ENCODE measurements around the gene S100A11. TPM values are rescaled to one million over a fixed set of nuclear protein-coding genes. Genes with fewer than 3 reads are reported as not detected.
"Not testable (repeated sequence)": the region's sequence is repeated elsewhere in the genome, so short reads cannot be mapped to it uniquely, and the experiment has no call there.

The S100A11 gene
- total RNA-seq (100 to 1,000 TPM in 3 of 4 donors, 10 to 100 TPM in 1; 92.6 to 156 (median 109) TPM), polyA plus RNA-seq (100 to 1,000 TPM; 371 to 633 (median 478) TPM)

DNA sequence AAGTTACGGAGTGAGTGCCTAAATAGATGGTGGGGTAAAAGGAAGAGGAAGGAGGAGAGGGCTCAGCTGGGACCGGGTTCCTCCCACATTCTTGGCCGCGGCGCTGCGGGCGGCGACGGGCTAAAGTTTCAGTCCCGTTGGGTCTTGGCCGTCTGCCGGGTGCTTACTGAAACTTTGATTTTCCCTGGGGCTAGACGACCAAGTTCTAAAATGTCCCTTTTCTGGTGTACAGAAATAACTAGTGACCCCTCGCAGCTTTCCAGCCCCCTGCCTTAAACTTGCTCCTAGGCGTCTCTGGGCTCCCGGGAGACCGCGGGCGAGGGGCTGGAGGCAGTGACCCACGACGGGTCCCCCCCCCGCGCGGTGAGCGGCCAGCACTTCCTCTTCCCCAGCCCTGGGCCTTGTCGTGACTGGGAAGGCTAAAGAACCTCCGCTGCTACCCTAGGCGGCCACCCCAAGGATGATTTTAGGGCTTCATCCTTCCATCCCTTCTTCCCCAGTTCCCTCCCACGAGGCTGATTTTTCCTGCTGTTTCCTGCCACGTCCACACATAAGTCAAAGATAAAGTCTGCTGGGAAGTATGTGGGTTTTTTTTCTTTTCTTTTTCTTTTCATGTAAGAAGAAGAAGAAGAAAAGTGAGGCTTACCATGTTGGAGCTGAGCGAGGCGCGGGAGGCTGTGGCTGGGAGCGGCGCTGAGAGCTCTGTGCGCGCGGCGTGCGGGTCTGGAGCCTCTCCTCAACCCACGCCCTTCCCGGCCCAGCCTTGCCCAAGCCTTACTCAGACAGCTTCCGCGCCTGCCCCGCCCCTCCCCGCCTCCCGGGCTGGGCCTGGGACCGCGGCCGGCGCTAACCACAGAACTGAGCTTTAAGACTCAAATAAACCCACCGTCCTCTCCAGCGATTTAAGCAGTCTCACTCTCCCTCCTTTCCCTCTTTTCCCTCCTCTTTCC lies at the start of gene S100A11:
TSS of gene S100A11 (minus strand) at position 738 of the 950 bp plus-strand sequence. CDS start at position 649, 89 bp downstream.
- DNase-seq = peak; percentile 95
- Histone ChIP-seq H3K27me3 (no peaks in the 10 kb centered on the region), H3K4me1 (peaks cover 0 to 30% (median 27%) of the 10 kb centered on the region in 4 donors), H3K4me3 (peak within 1 kb of the TSS; percentile 50 to 69 (median 60)), H3K27ac (peak within 1 kb of the TSS; percentile 82 to 92 (median 89)), H3K36me3 (peaks cover 0 to 23% (median 22%) of the 10 kb centered on the region in 4 donors), H3K9me3 (no peaks in the 10 kb centered on the region)
- intact Hi-C loops (cut with DNase I) = loop anchor here (1.0 kb wide), 1 partner anchor 11 kb away; no protein-coding TSS in a partner anchor
- TF ChIP-seq, protein P1, sequence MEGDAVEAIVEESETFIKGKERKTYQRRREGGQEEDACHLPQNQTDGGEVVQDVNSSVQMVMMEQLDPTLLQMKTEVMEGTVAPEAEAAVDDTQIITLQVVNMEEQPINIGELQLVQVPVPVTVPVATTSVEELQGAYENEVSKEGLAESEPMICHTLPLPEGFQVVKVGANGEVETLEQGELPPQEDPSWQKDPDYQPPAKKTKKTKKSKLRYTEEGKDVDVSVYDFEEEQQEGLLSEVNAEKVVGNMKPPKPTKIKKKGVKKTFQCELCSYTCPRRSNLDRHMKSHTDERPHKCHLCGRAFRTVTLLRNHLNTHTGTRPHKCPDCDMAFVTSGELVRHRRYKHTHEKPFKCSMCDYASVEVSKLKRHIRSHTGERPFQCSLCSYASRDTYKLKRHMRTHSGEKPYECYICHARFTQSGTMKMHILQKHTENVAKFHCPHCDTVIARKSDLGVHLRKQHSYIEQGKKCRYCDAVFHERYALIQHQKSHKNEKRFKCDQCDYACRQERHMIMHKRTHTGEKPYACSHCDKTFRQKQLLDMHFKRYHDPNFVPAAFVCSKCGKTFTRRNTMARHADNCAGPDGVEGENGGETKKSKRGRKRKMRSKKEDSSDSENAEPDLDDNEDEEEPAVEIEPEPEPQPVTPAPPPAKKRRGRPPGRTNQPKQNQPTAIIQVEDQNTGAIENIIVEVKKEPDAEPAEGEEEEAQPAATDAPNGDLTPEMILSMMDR (IDR thresholded peaks at IDR 0.05) = no peak
- peak; percentile 69 to 91 for TF ChIP-seq POLR2A (IDR thresholded peaks at IDR 0.05)
- peak in 1 of 4 donors; percentile 16 for TF ChIP-seq EP300 (IDR thresholded peaks at IDR 0.05)
- TF ChIP-seq POLR2AphosphoS5 (IDR thresholded peaks at IDR 0.05) = peak; percentile 83 to 94 (median 90)
- 0% methylated on average over 53 of the region's 53 CpGs for WGBS, 2 donors

DNA sequence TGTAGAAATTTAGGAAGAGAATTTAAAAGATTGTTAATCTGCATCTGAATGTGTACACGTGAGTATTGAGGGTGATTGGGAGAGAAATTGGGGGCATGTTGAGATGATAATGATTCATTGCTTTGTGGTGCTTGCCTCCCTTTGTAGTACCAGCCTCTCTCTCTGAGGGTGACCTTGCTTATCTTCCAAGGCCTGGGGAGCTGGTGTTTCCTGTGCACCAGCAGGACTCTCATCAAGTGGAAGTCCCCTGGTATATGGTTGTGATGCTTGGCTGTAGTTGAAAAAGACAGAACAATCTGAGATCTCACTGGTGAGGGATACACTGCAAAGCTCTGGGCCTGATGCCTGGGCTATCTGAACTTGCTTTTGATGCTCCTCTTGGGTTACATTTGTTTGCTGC lies 48.0 kb upstream of the S100A11 start:
- H3K4me3 ChIP-seq = no peak overlapping the region
- H3K27ac ChIP-seq = no peak overlapping the region
- DNase-seq = no peak
- 48 to 58% methylated on average over 1 of the region's 1 CpG for WGBS, 2 donors
- intact Hi-C loops (cut with DNase I) = no loop called here
- H3K36me3 ChIP-seq = no peaks in the 10 kb centered on the region
- no peaks in the 10 kb centered on the region for H3K4me1 ChIP-seq
- H3K9me3 ChIP-seq = no peaks in the 10 kb centered on the region
- TF ChIP-seq EP300 (IDR thresholded peaks at IDR 0.05) (no peak), POLR2AphosphoS5 (IDR thresholded peaks at IDR 0.05) (no peak), POLR2A (IDR thresholded peaks at IDR 0.05) (no peak)
- TF ChIP-seq, protein P1 (IDR thresholded peaks at IDR 0.05) = no peak
- peaks cover 0 to 19% (median 0%) of the 10 kb centered on the region in 3 donors for H3K27me3 ChIP-seq

DNA sequence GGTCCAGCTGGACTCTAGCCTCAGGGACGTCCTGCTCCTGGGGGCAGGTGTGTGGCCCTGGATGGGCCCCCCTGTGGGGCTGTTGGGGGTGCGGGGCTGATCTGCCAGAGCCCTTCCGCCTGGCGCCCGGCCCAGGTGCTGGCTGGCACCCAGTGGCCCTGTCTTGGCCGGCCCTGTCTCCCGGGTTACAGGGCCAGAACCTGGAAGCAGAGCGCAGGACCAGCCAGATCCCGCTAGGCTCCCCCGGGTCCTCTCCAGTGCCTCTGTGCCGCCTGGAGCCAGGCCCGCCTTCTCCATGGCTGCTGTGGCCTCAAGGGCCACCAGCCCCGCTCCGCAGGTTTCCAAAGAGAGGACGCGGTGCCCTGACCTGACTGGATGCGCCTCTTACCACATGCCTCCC lies 44.2 kb upstream of the S100A11 start:
- H3K9me3 ChIP-seq; intact Hi-C loops (cut with DNase I); DNase-seq; H3K27me3 ChIP-seq; H3K27ac ChIP-seq; H3K4me3 ChIP-seq; H3K36me3 ChIP-seq; H3K4me1 ChIP-seq: not testable (repeated sequence)
- WGBS, 2 donors = 91 to 94% methylated on average over 17 of the region's 17 CpGs

DNA sequence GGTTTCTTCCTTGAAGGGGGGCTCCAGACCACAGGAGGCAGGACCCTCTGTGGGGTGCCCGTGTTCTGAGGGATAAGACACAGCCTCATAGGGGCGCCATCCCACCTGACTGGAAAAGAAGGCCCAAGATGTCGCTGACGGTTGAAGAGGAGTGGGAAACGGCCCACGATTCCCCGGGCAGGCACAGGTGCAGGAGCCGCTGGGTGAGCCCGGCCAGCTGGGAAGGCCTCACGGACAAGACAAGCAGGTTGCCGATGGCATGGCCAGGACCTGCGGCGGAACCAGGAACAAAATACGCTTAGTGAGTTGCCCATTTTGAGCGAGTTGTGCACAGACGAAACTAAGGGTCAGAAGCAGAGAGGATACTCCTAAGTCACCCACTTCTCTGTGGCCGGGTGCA lies 43.7 kb upstream of the S100A11 start:
- H3K27me3 ChIP-seq; intact Hi-C loops (cut with DNase I); H3K27ac ChIP-seq; H3K36me3 ChIP-seq; DNase-seq; H3K9me3 ChIP-seq; H3K4me1 ChIP-seq; H3K4me3 ChIP-seq: not testable (repeated sequence)
- WGBS, 2 donors = 92 to 93% methylated on average over 17 of the region's 17 CpGs

DNA sequence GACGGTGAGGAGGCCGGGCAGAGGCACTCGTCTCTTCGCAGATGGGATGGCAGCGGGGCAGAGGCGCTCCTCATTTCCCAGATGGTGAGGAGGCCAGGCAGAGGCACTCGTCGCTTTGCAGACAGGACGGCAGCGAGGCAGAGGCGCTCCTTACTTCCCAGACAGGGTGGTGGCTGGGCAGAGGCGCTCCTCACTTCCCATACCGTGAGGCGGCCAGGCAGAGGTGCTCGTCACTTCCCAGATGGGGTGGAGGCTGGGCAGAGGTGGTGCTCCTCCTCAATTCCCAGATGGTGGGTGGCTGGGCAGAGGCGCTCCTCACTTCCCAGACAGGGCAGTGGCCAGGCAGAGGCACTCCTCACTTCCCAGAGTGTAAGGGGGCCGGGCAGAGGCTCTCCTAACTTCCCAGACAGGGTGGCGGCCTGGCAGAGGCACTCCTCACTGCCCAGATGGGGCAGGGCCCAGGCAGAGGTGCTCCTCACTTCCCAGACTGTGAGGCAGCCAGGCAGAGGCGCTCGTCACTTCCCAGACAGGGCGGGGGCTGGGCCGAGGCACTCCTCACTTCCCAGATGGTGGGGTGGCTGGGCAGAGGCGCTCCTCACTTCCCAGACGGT lies 42.1 kb upstream of the S100A11 start:
- intact Hi-C loops (cut with DNase I) = no loop called here
- 88 to 89% methylated on average over 24 of the region's 24 CpGs for WGBS, 2 donors

More for the DNA sequence above, 42.1 kb upstream of the S100A11 start:
- H3K27ac ChIP-seq = no peak overlapping the region
- no peaks in the 10 kb centered on the region for H3K4me1 ChIP-seq
- H3K27me3 ChIP-seq = peaks cover 0 to 7% (median 0%) of the 10 kb centered on the region in 3 donors
- no peaks in the 10 kb centered on the region for H3K9me3 ChIP-seq
- TF ChIP-seq EP300 (IDR thresholded peaks at IDR 0.05) (no peak), POLR2A (IDR thresholded peaks at IDR 0.05) (no peak), POLR2AphosphoS5 (IDR thresholded peaks at IDR 0.05) (no peak)
- TF ChIP-seq, protein P1 (IDR thresholded peaks at IDR 0.05) = no peak
- DNase-seq = no peak
- no peak overlapping the region for H3K4me3 ChIP-seq
- no peaks in the 10 kb centered on the region for H3K36me3 ChIP-seq

Measured in sigmoid colon (tissue), 7 donors.